GM13976 (cell line): ENCODE results near the gene ZNF165.
"Not testable (repeated sequence)": the region's sequence is repeated elsewhere in the genome, so short reads cannot be mapped to it uniquely, and the experiment has no call there.

Source experiments
- DNase-seq: peaks from one replicate; pipeline ENCODE4 v3.0.0; 2012; ENCODE audit warnings: low spot score
- in situ Hi-C: fragments of 300-500 bp; cut with MboI; formaldehyde crosslinking; loops from one replicate; pipeline ENCODE4 v1.12.0; 2022; ENCODE audit warnings: low sequenced_read_pairs, mixed read lengths, inconsistent platforms; ENCODE audit not compliant: unreplicated experiment
- TF ChIP-seq, protein P1 (sequence below): IDR thresholded peaks from 2 replicates; pipeline ENCODE4 v1.5.1; 2012; ENCODE audit warnings: borderline replicate concordance, mild to moderate bottlenecking; ENCODE audit not compliant: insufficient read depth; ENCODE audit errors: extremely low read depth, missing control alignments, control extremely low read depth

ZNF165 gene

GRCh38 chr6:28118217-28118616 lies 37.8 kb downstream of the ZNF165 start:
- in situ Hi-C loops = no loop called here
- TF ChIP-seq, protein P1, sequence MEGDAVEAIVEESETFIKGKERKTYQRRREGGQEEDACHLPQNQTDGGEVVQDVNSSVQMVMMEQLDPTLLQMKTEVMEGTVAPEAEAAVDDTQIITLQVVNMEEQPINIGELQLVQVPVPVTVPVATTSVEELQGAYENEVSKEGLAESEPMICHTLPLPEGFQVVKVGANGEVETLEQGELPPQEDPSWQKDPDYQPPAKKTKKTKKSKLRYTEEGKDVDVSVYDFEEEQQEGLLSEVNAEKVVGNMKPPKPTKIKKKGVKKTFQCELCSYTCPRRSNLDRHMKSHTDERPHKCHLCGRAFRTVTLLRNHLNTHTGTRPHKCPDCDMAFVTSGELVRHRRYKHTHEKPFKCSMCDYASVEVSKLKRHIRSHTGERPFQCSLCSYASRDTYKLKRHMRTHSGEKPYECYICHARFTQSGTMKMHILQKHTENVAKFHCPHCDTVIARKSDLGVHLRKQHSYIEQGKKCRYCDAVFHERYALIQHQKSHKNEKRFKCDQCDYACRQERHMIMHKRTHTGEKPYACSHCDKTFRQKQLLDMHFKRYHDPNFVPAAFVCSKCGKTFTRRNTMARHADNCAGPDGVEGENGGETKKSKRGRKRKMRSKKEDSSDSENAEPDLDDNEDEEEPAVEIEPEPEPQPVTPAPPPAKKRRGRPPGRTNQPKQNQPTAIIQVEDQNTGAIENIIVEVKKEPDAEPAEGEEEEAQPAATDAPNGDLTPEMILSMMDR = no peak
- no peak for DNase-seq

DNA sequence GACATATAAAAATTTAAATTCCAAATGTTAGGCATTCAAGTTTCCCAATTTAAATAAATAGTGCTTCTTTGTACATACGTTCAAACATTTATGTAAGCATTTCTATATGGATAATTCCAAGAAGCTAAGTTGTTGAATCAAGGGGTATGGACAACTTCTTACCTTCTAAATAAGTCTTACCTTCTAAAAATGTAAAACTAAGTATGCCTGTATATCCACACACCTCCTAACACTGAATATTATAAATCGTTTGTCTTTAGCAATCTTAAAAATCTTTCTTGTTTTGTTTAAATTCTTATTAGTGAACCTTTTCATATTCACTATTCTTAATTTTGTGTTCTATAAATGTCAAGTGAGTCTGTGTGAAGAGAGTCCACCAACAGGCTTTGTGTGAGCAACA lies 41.5 kb downstream of the ZNF165 start:
- TF ChIP-seq, protein P1 = no peak
- in situ Hi-C loops = no loop called here

DNA sequence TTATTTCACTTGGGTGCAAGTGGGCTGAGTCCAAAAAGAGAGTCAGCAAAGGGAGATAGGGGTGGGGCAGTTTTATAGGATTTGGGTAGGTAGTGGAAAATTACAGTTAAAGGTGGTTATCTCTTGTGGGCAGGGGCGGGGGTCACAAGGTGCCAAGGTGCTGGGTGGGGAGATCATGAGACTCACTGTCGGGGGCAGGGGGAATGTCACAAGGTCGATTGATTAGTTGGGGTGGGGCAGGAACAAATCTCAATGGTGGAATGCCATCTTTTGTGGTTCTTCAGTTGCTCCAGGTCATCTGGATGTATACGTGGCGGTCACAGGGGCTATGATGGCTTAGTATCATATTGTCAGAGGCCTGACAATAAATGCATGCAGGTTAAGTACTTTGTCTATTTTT lies 41.9 kb downstream of the ZNF165 start:
- in situ Hi-C loops, DNase-seq: not testable (repeated sequence)

More for the DNA sequence above, 41.5 kb downstream of the ZNF165 start:
- DNase-seq = no peak

GRCh38 chr6:28124350-28124970 lies 44.1 kb downstream of the ZNF165 start, which contains the start of gene ZSCAN16:
TSS of gene ZSCAN16 (plus strand) at chr6:28124609. CDS start at chr6:28125444, 835 bp downstream.
- in situ Hi-C loops = no loop called here
- TF ChIP-seq, protein P1 = no peak
- peak; percentile 76 for DNase-seq

DNA sequence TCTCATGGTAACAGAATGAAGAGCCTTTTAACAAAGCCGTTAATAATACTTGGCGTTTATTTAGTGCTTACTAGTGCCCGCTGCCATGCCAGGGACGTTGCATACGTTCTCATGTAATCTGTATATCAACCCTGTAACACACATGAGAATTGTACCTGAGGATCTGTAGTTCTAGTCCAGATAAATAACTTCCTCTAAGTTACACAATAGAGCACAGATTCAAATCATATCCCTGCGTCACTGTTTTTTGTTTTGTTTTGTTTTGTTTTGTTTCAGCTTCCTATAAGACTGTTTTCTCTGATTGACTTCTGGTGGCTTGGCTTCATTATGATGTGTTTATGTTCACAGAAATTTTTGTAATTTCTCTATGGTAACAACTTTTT lies 44.6 kb downstream of the ZNF165 start:
- in situ Hi-C loops = no loop called here
- no peak for DNase-seq
- TF ChIP-seq, protein P1 = no peak

DNA sequence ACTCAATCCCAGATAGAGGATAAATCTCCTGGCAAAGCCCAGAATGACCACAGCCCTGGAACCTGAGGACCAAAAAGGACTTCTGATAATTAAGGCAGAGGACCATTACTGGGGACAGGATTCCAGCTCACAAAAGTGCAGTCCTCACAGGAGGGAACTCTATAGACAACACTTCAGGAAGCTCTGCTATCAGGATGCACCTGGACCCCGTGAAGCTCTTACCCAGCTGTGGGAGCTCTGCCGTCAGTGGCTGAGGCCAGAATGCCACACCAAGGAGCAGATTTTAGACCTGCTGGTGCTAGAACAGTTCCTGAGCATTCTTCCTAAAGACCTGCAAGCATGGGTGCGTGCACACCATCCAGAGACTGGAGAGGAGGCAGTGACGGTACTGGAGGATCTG lies 45.0 kb downstream of the ZNF165 start:
- DNase-seq = no peak
- TF ChIP-seq, protein P1 = no peak
- in situ Hi-C loops = no loop called here

GRCh38 chr6:28134015-28134414 lies 53.6 kb downstream of the ZNF165 start:
- in situ Hi-C loops = loop anchor here (10.0 kb wide), 2 partner anchors 221 to 251 kb away; no protein-coding TSS in a partner anchor
- DNase-seq = no peak
- TF ChIP-seq, protein P1 = peak; percentile 56
